SK-N-SH (cell line): ENCODE measurements around the gene ANKRD40. TPM values are rescaled to one million over a fixed set of nuclear protein-coding genes. Genes with fewer than 3 reads are reported as not detected.

Experiments
- CTCF ChIA-PET: fragments of 300-600, 350-600 bp; formaldehyde crosslinking; extraction: SDS; loops from one replicate; lab custom pipeline; 2021; lab: Yijun Ruan, JAX
- POLR2A ChIA-PET: fragments of 350-600 bp; sonication (Branson Sonifier 250); formaldehyde crosslinking; extraction: SDS; loops from one replicate; lab custom pipeline; 2020; ENCODE audit warnings: antibody characterized with exemption, inconsistent platforms; lab: Yijun Ruan, JAX
- DNase-seq: peaks from one replicate; pipeline ENCODE4 v3.0.0; 2012
- H2AFZ ChIP-seq: fragments of 200-600 bp; sonication (generic); 2 replicates; pipeline ENCODE4 v1.8.1; 2016; ENCODE audit warnings: antibody characterized with exemption, mild to moderate bottlenecking, low read depth
- H3F3A ChIP-seq: fragments of 200-600 bp; sonication (generic); replicated peaks from 2 replicates; pipeline ENCODE3; 2016; ENCODE audit warnings: antibody characterized with exemption, mild to moderate bottlenecking; ENCODE audit not compliant: insufficient read depth
- H3K27ac ChIP-seq, 2 experiments: fragments of 200-500 bp in 1 of 2; fragments of 200-600 bp in 1 of 2; sonication (Bioruptor generic) in 1 of 2; sonication (generic), shearing (Covaris generic) in 1 of 2; 2 replicates each; pipeline versions ENCODE4 v1.5.1 to v1.6.1; 2014 to 2016; ENCODE audit warnings: low read depth in 2 of 2, inconsistent platforms in 1 of 2, low read length in 1 of 2, mild to moderate bottlenecking in 1 of 2, mixed read lengths in 1 of 2
- H3K27me3 ChIP-seq: fragments of 200-600 bp; sonication (generic), shearing (Covaris generic); 2 replicates; pipeline ENCODE4 v1.6.1; 2016; ENCODE audit warnings: mixed run types; ENCODE audit not compliant: insufficient read depth
- H3K36me3 ChIP-seq, 2 experiments: fragments of 200-500 bp in 1 of 2; fragments of 200-600 bp in 1 of 2; sonication (Bioruptor generic) in 1 of 2; sonication (generic) in 1 of 2; replicated peaks in 1 of 2; 2 replicates each; pipeline versions ENCODE3 to v1.5.1; 2014 to 2016; ENCODE audit warnings: low read length in 1 of 2, mild to moderate bottlenecking in 1 of 2; ENCODE audit not compliant: insufficient read depth in 2 of 2, control insufficient read depth in 1 of 2
- H3K4me1 ChIP-seq, 2 experiments: fragments of 200-500 bp in 1 of 2; fragments of 200-600 bp in 1 of 2; sonication (Bioruptor generic) in 1 of 2; sonication (generic), shearing (Covaris generic) in 1 of 2; 2 replicates each; pipeline versions ENCODE4 v1.5.1 to v1.6.1; 2014 to 2016; ENCODE audit warnings: low read depth in 1 of 2, low read length in 1 of 2, mixed run types in 1 of 2; ENCODE audit not compliant: insufficient read depth in 2 of 2, control insufficient read depth in 1 of 2
- H3K4me2 ChIP-seq: fragments of 200-600 bp; sonication (generic), shearing (Covaris generic); 2 replicates; pipeline ENCODE4 v1.6.1; 2017; ENCODE audit warnings: mixed run types
- H3K4me3 ChIP-seq, 2 experiments: fragments of 200-500 bp in 1 of 2; fragments of 200-600 bp in 1 of 2; sonication (Bioruptor generic) in 1 of 2; sonication (generic), shearing (Covaris generic) in 1 of 2; 2 replicates each; pipeline versions ENCODE4 v1.5.1 to v1.8.1; 2014 to 2016; ENCODE audit warnings: low read depth in 2 of 2, inconsistent platforms in 1 of 2, low read length in 1 of 2, mild to moderate bottlenecking in 1 of 2, mixed read lengths in 1 of 2, moderate library complexity in 1 of 2
- H3K79me2 ChIP-seq: fragments of 200-600 bp; sonication (generic); 2 replicates; pipeline ENCODE4 v1.8.1; 2017; ENCODE audit warnings: mild to moderate bottlenecking; ENCODE audit not compliant: insufficient read depth
- H3K9ac ChIP-seq: fragments of 200-600 bp; sonication (generic); 2 replicates; pipeline ENCODE4 v1.6.1; 2017; ENCODE audit warnings: mixed run types
- H3K9me2 ChIP-seq: fragments of 200-600 bp; sonication (generic); 2 replicates; pipeline ENCODE4 v1.6.1; 2017; ENCODE audit warnings: mixed run types
- H3K9me3 ChIP-seq: fragments of 200-600 bp; sonication (generic); 2 replicates; pipeline ENCODE4 v1.6.1; 2017; ENCODE audit warnings: mixed run types, mild to moderate bottlenecking, moderate library complexity
- H4K20me1 ChIP-seq: fragments of 200-600 bp; sonication (generic); 2 replicates; pipeline ENCODE4 v1.6.1; 2017; ENCODE audit warnings: mild to moderate bottlenecking, mixed run types; ENCODE audit not compliant: insufficient read depth
- CHD2 ChIP-seq: fragments of 150-350 bp; IDR thresholded peaks from 2 replicates; pipeline ENCODE4 v1.6.1; 2018; ENCODE audit warnings: low read length; ENCODE audit not compliant: partially characterized antibody
- EP300 ChIP-seq, 2 experiments: IDR thresholded peaks; 2 replicates each; pipeline versions ENCODE4 v1.4.0 to v1.6.1; 2012; ENCODE audit warnings: borderline replicate concordance in 1 of 2, low read depth in 1 of 2, low read length in 1 of 2
- EZH2phosphoT487 ChIP-seq: fragments of 200-600 bp; sonication (generic); IDR thresholded peaks from 2 replicates; pipeline ENCODE4 v1.6.1; 2017; ENCODE audit warnings: low read depth, mixed run types, mild to moderate bottlenecking, antibody characterized with exemption, moderate library complexity, borderline replicate concordance
- FOSL2 ChIP-seq: IDR thresholded peaks from 2 replicates; pipeline ENCODE4 v1.4.0; 2012; ENCODE audit warnings: low read depth, mild to moderate bottlenecking, moderate library complexity, borderline replicate concordance
- FOXJ3 ChIP-seq: sonication (generic); formaldehyde crosslinking; IDR thresholded peaks from 2 replicates; pipeline ENCODE4 v1.5.1; 2020; ENCODE audit warnings: mild to moderate bottlenecking, missing genetic modification reagents
- FOXM1 ChIP-seq: IDR thresholded peaks from 2 replicates; pipeline ENCODE4 v1.4.0; 2012; ENCODE audit warnings: low read depth, mild to moderate bottlenecking
- GABPA ChIP-seq: IDR thresholded peaks from 2 replicates; pipeline ENCODE4 v1.4.0; 2012; ENCODE audit warnings: low read depth, mild to moderate bottlenecking
- GATA2 ChIP-seq: sonication (generic); formaldehyde crosslinking; IDR thresholded peaks from 2 replicates; pipeline ENCODE4 v1.5.0; 2020; ENCODE audit warnings: mild to moderate bottlenecking, missing genetic modification reagents
- IRF3 ChIP-seq: fragments of 150-350 bp; IDR thresholded peaks from 2 replicates; pipeline ENCODE4 v1.6.1; 2016; ENCODE audit warnings: mild to moderate bottlenecking, low read depth, low read length
- JUND ChIP-seq: IDR thresholded peaks from 2 replicates; pipeline ENCODE4 v1.4.0; 2012
- MAX ChIP-seq: IDR thresholded peaks from 2 replicates; pipeline ENCODE4 v1.4.0; 2012; ENCODE audit warnings: low read depth
- MEF2A ChIP-seq: IDR thresholded peaks from 2 replicates; pipeline ENCODE4 v1.4.0; 2012; ENCODE audit warnings: low read depth, borderline replicate concordance
- NFIC ChIP-seq: IDR thresholded peaks from 2 replicates; pipeline ENCODE4 v1.4.0; 2012; ENCODE audit warnings: borderline replicate concordance
- NRF1 ChIP-seq: IDR thresholded peaks from 2 replicates; pipeline ENCODE4 v1.6.1; 2012; ENCODE audit warnings: low read depth, mild to moderate bottlenecking, low read length
- RAD21 ChIP-seq: IDR thresholded peaks from 2 replicates; pipeline ENCODE4 v1.6.1; 2012; ENCODE audit warnings: mild to moderate bottlenecking, low read length
- RCOR1 ChIP-seq: fragments of 150-350 bp; IDR thresholded peaks from 2 replicates; pipeline ENCODE4 v1.6.1; 2017; ENCODE audit warnings: antibody characterized with exemption, low read length
- RXRA ChIP-seq: IDR thresholded peaks from 2 replicates; pipeline ENCODE4 v1.4.0; 2012; ENCODE audit warnings: low read depth, mild to moderate bottlenecking, borderline replicate concordance
- SIN3A ChIP-seq: IDR thresholded peaks from 2 replicates; pipeline ENCODE4 v1.6.1; 2012; ENCODE audit warnings: low read depth, mild to moderate bottlenecking, low read length, moderate library complexity, borderline replicate concordance
- TAF1 ChIP-seq: IDR thresholded peaks from 2 replicates; pipeline ENCODE4 v1.6.1; 2012; ENCODE audit warnings: low read depth, mild to moderate bottlenecking, low read length, moderate library complexity, borderline replicate concordance
- TEAD4 ChIP-seq: IDR thresholded peaks from 2 replicates; pipeline ENCODE4 v1.4.0; 2012; ENCODE audit warnings: mild to moderate bottlenecking, borderline replicate concordance; ENCODE audit not compliant: insufficient read depth
- USF1 ChIP-seq: IDR thresholded peaks from 2 replicates; pipeline ENCODE4 v1.4.0; 2012; ENCODE audit warnings: low read depth, borderline replicate concordance
- WGBS: methylation state at CpG from one replicate; pipeline ENCODE4 v1.1.6; 2017; ENCODE audit warnings: low lambda C conversion rate; 5-methylcytosine and 5-hydroxymethylcytosine counted together
- polyA plus RNA-seq, 3 experiments: library from polyadenylated mRNA; depleted of rRNA; stranded (reverse); fragments of >200 nt; gene quantifications; 2 replicates each; pipeline ENCODE4 v1.2.3, GENCODE V29; 2012
- TF ChIP-seq, protein P1 (sequence below): IDR thresholded peaks from 2 replicates; pipeline ENCODE4 v1.4.0; 2012; ENCODE audit warnings: low read depth, borderline replicate concordance

Gene ANKRD40
- polyA plus RNA-seq, 1 of the 3 experiments (the other 2 are of a cell fraction) = 33.6 TPM

DNA sequence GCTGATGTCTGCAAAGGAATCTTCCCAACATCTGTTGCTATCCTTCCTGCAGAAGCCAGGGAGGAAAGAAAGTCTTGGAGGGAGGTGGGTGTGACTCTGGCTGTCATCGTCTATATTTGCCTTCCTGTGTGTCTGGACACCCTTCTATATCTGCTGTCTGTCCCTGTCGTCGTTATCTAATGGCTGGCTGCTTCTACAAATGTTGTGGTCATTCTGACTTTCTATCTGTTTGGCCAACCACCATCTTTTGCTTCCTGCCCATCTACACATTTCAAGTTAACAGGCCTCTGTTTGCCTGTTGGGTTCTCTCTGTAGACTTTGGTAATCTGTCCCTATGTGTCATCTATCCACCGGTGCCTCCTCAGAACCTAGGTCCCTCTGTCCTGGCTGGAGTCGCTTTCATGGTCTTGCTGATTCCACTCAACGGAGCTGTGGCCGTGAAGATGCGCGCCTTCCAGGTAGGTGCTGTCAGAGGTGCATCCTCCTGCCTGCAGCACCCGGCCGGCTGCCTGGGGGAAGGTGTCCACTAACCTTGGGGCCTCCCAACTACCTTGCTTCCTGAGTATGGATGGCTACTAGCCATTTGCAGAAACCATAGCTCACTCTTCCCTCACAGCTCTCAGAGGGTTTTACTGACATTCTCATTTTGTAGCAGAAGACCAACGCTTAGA, 42.8 kb downstream of the ANKRD40 start:
- no peaks in the 10 kb centered on the region for H3K79me2 ChIP-seq
- no peaks in the 10 kb centered on the region for H3K9me3 ChIP-seq
- DNase-seq = no peak
- H3K36me3 ChIP-seq = peaks cover 7 to 8% of the 10 kb centered on the region in 2 experiments
- H3K4me2 ChIP-seq = no peak overlapping the region
- H4K20me1 ChIP-seq = no peaks in the 10 kb centered on the region
- no peak for TF ChIP-seq SIN3A
- no peak for TF ChIP-seq MAX
- no peak for TF ChIP-seq IRF3
- TF ChIP-seq FOXJ3 = no peak
- no peak for TF ChIP-seq EZH2phosphoT487
- TF ChIP-seq CHD2 = no peak
- TF ChIP-seq FOSL2 = no peak
- no peak for TF ChIP-seq JUND
- TF ChIP-seq TEAD4 = no peak
- no peak for TF ChIP-seq FOXM1
- no peak for TF ChIP-seq USF1
- no peak for TF ChIP-seq GABPA
- no peak for TF ChIP-seq RCOR1
- no peak for TF ChIP-seq GATA2 (CRISPR knock-in tag)
- TF ChIP-seq, all 33 proteins: peak for 0
- Histone ChIP-seq H3K4me1 (peaks cover 25 to 45% of the 10 kb centered on the region in 2 experiments), H3K27me3 (no peaks in the 10 kb centered on the region), H3K9ac (no peak overlapping the region), H3K9me2 (no peaks in the 10 kb centered on the region), H3F3A (peaks cover 29% of the 10 kb centered on the region), H3K4me3 (no peak overlapping the region), H2AFZ (no peak overlapping the region), H3K27ac (no peak overlapping the region)
- ChIA-PET CTCF (interaction anchor here (0.7 to 13.1 kb wide), 8 partner anchors 9 to 185 kb away, joined by 3 to 130 read pairs (median 4); no protein-coding TSS in a partner anchor), POLR2A (no interaction called here)
- WGBS = 92% methylated on average over 12 of the region's 12 CpGs

GRCh38 chr17:50663812-50664374, 43.8 kb downstream of the ANKRD40 start:
- Histone ChIP-seq H3K4me3 (no peak overlapping the region), H3K9me2 (no peaks in the 10 kb centered on the region), H3K27me3 (no peaks in the 10 kb centered on the region), H3K9ac (no peak overlapping the region), H3F3A (peaks cover 38% of the 10 kb centered on the region), H3K79me2 (no peaks in the 10 kb centered on the region), H4K20me1 (no peaks in the 10 kb centered on the region), H3K9me3 (no peaks in the 10 kb centered on the region), H3K4me1 (peaks cover 34 to 53% of the 10 kb centered on the region in 2 experiments), H3K27ac (no peak overlapping the region), H2AFZ (no peak overlapping the region), H3K36me3 (peaks cover 7 to 10% of the 10 kb centered on the region in 2 experiments), H3K4me2 (no peak overlapping the region)
- 93% methylated on average over 10 of the region's 10 CpGs for whole genome bisulfite sequencing
- ChIA-PET POLR2A (no interaction called here), CTCF (interaction anchor here (0.7 to 4.4 kb wide), 5 partner anchors 10 to 184 kb away, joined by 3 to 20 read pairs (median 3); no protein-coding TSS in a partner anchor)
- no peak for DNase-seq
- TF ChIP-seq EZH2phosphoT487 (no peak), RAD21 (no peak), RXRA (no peak), MEF2A (no peak), FOXJ3 (no peak), NFIC (no peak), MAX (no peak), NRF1 (no peak), TAF1 (no peak), EP300 (IDR thresholded peaks at IDR 0.05; ENCODE audit: borderline replicate concordance in 1 of 2, low read depth in 1 of 2, low read length in 1 of 2) (no peak), TEAD4 (no peak), RCOR1 (no peak), FOSL2 (no peak)
- TF ChIP-seq, protein P1, sequence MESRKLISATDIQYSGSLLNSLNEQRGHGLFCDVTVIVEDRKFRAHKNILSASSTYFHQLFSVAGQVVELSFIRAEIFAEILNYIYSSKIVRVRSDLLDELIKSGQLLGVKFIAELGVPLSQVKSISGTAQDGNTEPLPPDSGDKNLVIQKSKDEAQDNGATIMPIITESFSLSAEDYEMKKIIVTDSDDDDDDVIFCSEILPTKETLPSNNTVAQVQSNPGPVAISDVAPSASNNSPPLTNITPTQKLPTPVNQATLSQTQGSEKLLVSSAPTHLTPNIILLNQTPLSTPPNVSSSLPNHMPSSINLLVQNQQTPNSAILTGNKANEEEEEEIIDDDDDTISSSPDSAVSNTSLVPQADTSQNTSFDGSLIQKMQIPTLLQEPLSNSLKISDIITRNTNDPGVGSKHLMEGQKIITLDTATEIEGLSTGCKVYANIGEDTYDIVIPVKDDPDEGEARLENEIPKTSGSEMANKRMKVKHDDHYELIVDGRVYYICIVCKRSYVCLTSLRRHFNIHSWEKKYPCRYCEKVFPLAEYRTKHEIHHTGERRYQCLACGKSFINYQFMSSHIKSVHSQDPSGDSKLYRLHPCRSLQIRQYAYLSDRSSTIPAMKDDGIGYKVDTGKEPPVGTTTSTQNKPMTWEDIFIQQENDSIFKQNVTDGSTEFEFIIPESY = no peak
